Esophagus muscularis mucosa (tissue), 3 donors: Measurements from ENCODE around the gene OGN.

Experiments
- CTCF ChIP-seq, 3 experiments: fragments of 200-600 bp in 2 of 3; fragments of 450-650 bp in 1 of 3; sonication (generic) in 2 of 3; IDR thresholded peaks; one replicate each; pipeline ENCODE4 v1.5.1; 2017 to 2019; ENCODE audit warnings: antibody characterized with exemption in 3 of 3, mild to moderate bottlenecking in 2 of 3, moderate library complexity in 1 of 3
- POLR2A ChIP-seq: fragments of 450-650 bp; IDR thresholded peaks from one replicate; pipeline ENCODE4 v1.6.1; 2017; ENCODE audit warnings: antibody characterized with exemption, moderate library complexity, mild to moderate bottlenecking, low read depth
- POLR2AphosphoS5 ChIP-seq, 2 donors: sonication (generic); formaldehyde crosslinking; IDR thresholded peaks; one replicate each; pipeline ENCODE4 v1.6.1; 2017; ENCODE audit warnings: antibody characterized with exemption in 2 of 2

GRCh38 chr9:92439921-92440750, 35.8 kb upstream of the OGN start:
- no peak for TF ChIP-seq CTCF (IDR thresholded peaks at IDR 0.05)
- no peak for TF ChIP-seq POLR2AphosphoS5 (IDR thresholded peaks at IDR 0.05)
- no peak for TF ChIP-seq POLR2A
